GM21515 (cell line): ENCODE data around the gene TEX28.
A peak's percentile ranks its signal among the peaks of the same experiment; 100 is the strongest.
"Not testable (repeated sequence)": the region's sequence is repeated elsewhere in the genome, so short reads cannot be mapped to it uniquely, and the experiment has no call there.

ENCODE experiments used
- ATAC-seq: cut with Tn5 transposase; IDR thresholded peaks from one replicate; pipeline ENCODE4 v1.9.1; 2021; ENCODE audit not compliant: unreplicated experiment

TEX28 gene

GRCh38 chrX:154310616-154311536, 16.0 kb upstream of the TEX28 start:
- no peak for ATAC-seq

- no peak for ATAC-seq
Measured at GRCh38 chrX:154309041-154309775, 14.3 kb upstream of the TEX28 start.

- no peak for ATAC-seq
Measured at GRCh38 chrX:154308108-154308946, 13.4 kb upstream of the TEX28 start.

GRCh38 chrX:154307202-154307601, 12.3 kb upstream of the TEX28 start:
- no peak for ATAC-seq

- ATAC-seq = no peak
Measured at GRCh38 chrX:154305541-154306205, 10.7 kb upstream of the TEX28 start.

- ATAC-seq = no peak
Measured at GRCh38 chrX:154304846-154305245, 9.9 kb upstream of the TEX28 start.

GRCh38 chrX:154303476-154303875, 8.6 kb upstream of the TEX28 start:
- no peak for ATAC-seq

- ATAC-seq = not testable (repeated sequence)
Measured at GRCh38 chrX:154302998-154303397, 8.1 kb upstream of the TEX28 start.

GRCh38 chrX:154300816-154301215, 5.9 kb upstream of the TEX28 start:
- ATAC-seq = no peak

- no peak for ATAC-seq
Measured at GRCh38 chrX:154298312-154298711, 3.4 kb upstream of the TEX28 start.

- no peak for ATAC-seq
Measured at GRCh38 chrX:154296731-154297130, 1.8 kb upstream of the TEX28 start.

- ATAC-seq = no peak
Measured at GRCh38 chrX:154295664-154296310, 863 bp upstream of the TEX28 start, which contains the start of gene TKTL1. TKTL1 (plus strand) TSS chrX:154295795; CDS start chrX:154295860, 65 bp downstream.

- ATAC-seq = not testable (repeated sequence)
Measured at GRCh38 chrX:154286406-154286805, 8.5 kb downstream of the TEX28 start.

- ATAC-seq = peak; percentile 88
Measured at GRCh38 chrX:154284489-154285338, 10.2 kb downstream of the TEX28 start.

- ATAC-seq = not testable (repeated sequence)
Measured at GRCh38 chrX:154269245-154269644, 25.7 kb downstream of the TEX28 start.

- not testable (repeated sequence) for ATAC-seq
Measured at GRCh38 chrX:154263072-154263471, 31.9 kb downstream of the TEX28 start.

GRCh38 chrX:154258711-154259110, 36.2 kb downstream of the TEX28 start:
- not testable (repeated sequence) for ATAC-seq

GRCh38 chrX:154257282-154257681, 37.6 kb downstream of the TEX28 start, which contains the start of gene OPN1MW3:
OPN1MW3 (plus strand) TSS chrX:154257582; CDS start chrX:154257620, 38 bp downstream.
- not testable (repeated sequence) for ATAC-seq

GRCh38 chrX:154248076-154248475, 46.8 kb downstream of the TEX28 start:
- not testable (repeated sequence) for ATAC-seq
